ENCODE measurements around the gene PCGF6. TPM values are rescaled to one million over a fixed set of nuclear protein-coding genes. Genes with fewer than 3 reads are reported as not detected.

PCGF6 gene
- total RNA-seq, 2 experiments from 2014 or later: 13.3 to 14.5 TPM

- no peak overlapping the region for H3K4me3 Mint-ChIP-seq
- no peak overlapping the region for H3K27ac Mint-ChIP-seq
- ChIA-PET POLR2A (no interaction called here), CTCF (interaction anchor here (0.8 kb wide), 1 partner anchor 338 kb away, joined by 3 read pairs; no protein-coding TSS in a partner anchor)
- peak; percentile 47 for ATAC-seq
- intact Hi-C loops (cut with micrococcal nuclease): no loop called here
- no peak for DNase-seq
- no peaks in the 10 kb centered on the region for H3K27me3 Mint-ChIP-seq
- H3K9me3 Mint-ChIP-seq: peaks cover 10% of the 10 kb centered on the region
- peaks cover 3% of the 10 kb centered on the region for H3K36me3 Mint-ChIP-seq (ENCODE audit: low read depth)
- no peaks in the 10 kb centered on the region for H3K4me1 Mint-ChIP-seq (ENCODE audit: low read depth)
- no peak for TF ChIP-seq CTCF (IDR thresholded peaks at IDR 0.05)
These were observed 96.2 kb downstream of the PCGF6 start for GRCh38 chr10:103254538-103255325.

GRCh38 chr10:103254113-103254512, 96.8 kb downstream of the PCGF6 start:
- no peaks in the 10 kb centered on the region for H3K27me3 Mint-ChIP-seq
- no peaks in the 10 kb centered on the region for H3K4me1 Mint-ChIP-seq (ENCODE audit: low read depth)
- peaks cover 7% of the 10 kb centered on the region for H3K9me3 Mint-ChIP-seq
- ChIA-PET POLR2A (no interaction called here), CTCF (interaction anchor here (0.8 kb wide), 1 partner anchor 337 kb away, joined by 3 read pairs; no protein-coding TSS in a partner anchor)
- intact Hi-C loops (cut with micrococcal nuclease): no loop called here
- H3K4me3 Mint-ChIP-seq: no peak overlapping the region
- DNase-seq (no peak), ATAC-seq (no peak)
- no peak overlapping the region for H3K27ac Mint-ChIP-seq
- peaks cover 3% of the 10 kb centered on the region for H3K36me3 Mint-ChIP-seq (ENCODE audit: low read depth)
- TF ChIP-seq CTCF (IDR thresholded peaks at IDR 0.05): no peak

Small RNAs within 50 kb of the gene (microRNA-seq; reads per million reads assigned to microRNA genes)
- gene MIR1307 (ENCODE audit: borderline microRNAs expressed, borderline replicate concordance): 2,374 reads per million, percentile 93 among the genes with 10 or more reads in this experiment

Other genes with a start within 250 kb of the PCGF6 start
- gene NT5C2, start 157.9 kb downstream of the PCGF6 start, total RNA-seq: 10 to 100 TPM; 39.1 to 43.0 TPM
- gene RPEL1, start 105.3 kb downstream of the PCGF6 start, total RNA-seq: not detected
- gene INA, start 74.0 kb downstream of the PCGF6 start, total RNA-seq: under 1 TPM; 0.25 to 0.27 TPM
- 10 to 100 TPM; 11.1 to 13.0 TPM for gene TAF5, start 16.8 kb upstream of the PCGF6 start, total RNA-seq
- 100 to 1,000 TPM; 404 to 425 TPM for gene ATP5MK, start 45.3 kb upstream of the PCGF6 start, total RNA-seq
- 10 to 100 TPM; 63.7 to 68.8 TPM for gene PDCD11, start 45.5 kb upstream of the PCGF6 start, total RNA-seq
- gene CALHM2, start 101.2 kb upstream of the PCGF6 start, total RNA-seq: 1 to 10 TPM; 7.6 to 9.5 TPM
- not detected for gene CALHM1, start 107.8 kb upstream of the PCGF6 start, total RNA-seq
- not detected for gene CALHM3, start 128.1 kb upstream of the PCGF6 start, total RNA-seq
- 1 to 10 TPM; 1.7 to 1.9 TPM for gene NEURL1, start 142.6 kb upstream of the PCGF6 start, total RNA-seq